GM12872 (cell line): Measurements from ENCODE around the gene ARMC6.

ENCODE experiments used
- TF ChIP-seq, protein P1 (sequence below): IDR thresholded peaks from 3 replicates; pipeline ENCODE4 v1.5.1; 2011; ENCODE audit warnings: low read depth, mild to moderate bottlenecking, low read length, moderate library complexity; ENCODE audit not compliant: insufficient read depth

ARMC6 gene

DNA sequence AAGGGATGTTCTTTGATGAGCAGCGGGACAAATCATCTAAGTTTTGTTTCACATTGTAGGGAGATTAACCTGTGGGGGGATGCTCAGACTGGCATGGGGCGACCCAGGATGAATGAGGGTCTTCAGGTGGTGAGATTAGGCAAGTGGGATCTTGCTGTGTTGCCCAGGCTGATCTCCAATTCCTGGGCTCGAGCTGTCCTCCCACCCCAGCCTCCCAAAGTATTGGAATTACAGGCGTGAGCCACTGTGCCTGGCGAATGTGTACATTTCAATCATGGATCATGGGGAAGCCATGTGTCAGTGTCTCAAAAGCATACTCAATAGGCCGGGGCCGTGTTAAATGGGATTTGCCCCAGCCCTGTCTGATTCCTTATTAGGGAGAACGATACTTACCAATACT, 38.5 kb downstream of the ARMC6 start:
- TF ChIP-seq, protein P1, sequence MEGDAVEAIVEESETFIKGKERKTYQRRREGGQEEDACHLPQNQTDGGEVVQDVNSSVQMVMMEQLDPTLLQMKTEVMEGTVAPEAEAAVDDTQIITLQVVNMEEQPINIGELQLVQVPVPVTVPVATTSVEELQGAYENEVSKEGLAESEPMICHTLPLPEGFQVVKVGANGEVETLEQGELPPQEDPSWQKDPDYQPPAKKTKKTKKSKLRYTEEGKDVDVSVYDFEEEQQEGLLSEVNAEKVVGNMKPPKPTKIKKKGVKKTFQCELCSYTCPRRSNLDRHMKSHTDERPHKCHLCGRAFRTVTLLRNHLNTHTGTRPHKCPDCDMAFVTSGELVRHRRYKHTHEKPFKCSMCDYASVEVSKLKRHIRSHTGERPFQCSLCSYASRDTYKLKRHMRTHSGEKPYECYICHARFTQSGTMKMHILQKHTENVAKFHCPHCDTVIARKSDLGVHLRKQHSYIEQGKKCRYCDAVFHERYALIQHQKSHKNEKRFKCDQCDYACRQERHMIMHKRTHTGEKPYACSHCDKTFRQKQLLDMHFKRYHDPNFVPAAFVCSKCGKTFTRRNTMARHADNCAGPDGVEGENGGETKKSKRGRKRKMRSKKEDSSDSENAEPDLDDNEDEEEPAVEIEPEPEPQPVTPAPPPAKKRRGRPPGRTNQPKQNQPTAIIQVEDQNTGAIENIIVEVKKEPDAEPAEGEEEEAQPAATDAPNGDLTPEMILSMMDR, result no peak

DNA sequence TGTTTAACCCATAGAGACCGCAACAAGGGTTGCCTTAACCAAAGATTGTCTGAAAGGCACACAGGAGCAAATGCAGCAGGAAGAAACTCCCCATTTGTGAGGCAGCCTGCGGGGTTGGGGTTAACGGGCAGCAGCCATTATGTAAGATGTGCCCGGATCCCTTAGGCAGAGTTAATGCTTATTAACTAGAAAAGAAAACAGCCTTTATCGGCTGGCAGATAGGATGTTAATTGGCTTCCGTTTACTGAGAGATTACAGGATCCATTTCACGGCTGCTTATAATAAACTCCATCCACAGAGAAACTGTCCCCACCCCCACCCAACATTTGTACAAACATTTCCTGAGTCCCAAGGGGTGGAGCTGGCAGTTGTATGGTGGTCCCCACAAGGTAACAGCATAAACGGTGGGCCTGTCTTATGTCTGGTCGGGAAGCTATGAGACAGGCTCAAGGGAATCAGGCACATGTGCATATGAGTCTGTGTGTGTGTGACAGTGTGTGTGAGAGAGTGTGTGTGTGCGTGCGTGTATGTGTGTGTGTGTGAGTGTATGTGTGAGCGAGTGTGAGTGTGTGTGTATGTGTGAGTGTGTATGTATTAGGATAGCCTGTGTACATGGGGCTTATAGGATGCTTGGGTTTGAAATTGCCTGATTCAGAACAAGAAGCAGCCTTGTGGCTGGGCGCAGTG, 40.9 kb downstream of the ARMC6 start:
- TF ChIP-seq, protein P1, result no peak

DNA sequence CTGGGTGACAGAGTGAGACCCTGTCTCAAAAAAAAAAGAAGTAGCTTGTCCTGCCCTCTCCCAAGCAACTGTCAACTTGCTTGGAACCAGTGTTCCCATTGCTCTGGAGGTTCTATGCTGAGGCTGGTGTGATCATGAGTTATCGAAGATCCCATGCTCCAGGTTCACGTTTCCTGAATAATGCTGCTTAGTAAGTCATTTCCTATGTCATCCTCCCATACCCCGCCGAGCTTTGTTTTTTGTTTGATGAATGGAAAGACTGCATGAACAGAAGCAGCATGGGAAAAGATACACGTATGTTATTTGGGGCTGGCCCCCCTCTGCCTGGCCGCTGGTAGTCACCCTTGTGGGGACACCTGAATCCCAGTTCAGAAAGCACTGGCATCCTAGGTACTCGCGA, 41.7 kb downstream of the ARMC6 start:
- TF ChIP-seq, protein P1, result no peak

DNA sequence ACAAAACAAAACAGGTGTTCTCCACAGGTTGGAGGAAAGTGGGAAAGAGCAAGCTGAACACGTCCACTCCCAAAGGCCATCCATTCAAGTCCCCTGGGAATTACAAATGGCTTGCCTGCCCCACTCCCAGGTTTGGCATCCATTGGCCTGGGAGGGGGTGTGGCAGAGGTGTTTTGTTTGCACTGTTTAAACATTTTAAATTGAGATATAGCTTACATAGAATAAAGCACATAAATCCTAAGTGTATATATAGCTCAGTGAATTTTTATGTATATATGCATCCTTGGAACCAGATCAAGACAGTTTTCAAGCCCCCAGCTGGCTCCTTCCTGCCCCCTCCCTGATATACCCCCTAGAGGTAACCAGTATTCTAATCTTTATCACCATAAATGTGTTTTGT, 43.1 kb downstream of the ARMC6 start:
- TF ChIP-seq, protein P1, result no peak

GRCh38 chr19:19077103-19077502, 43.7 kb downstream of the ARMC6 start:
- TF ChIP-seq, protein P1, result no peak

DNA sequence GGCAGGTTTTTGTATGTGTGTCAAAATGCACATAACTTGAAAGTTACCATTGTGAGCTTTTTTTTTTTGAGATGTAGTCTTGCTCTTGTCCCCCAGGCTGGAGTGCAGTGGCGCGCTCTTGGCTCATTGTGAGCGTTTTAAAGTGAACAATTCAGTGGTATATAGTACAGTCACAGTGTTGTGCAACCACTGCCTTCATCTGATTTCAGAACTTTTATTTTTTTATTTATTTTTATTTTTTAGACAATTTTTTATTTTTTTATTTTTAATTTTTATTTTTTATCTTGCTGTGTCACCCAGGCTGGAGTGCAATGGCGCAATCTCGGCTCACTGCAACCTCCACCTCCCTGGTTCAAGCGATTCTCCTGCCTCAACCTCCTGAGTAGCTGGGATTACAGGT, 45.4 kb downstream of the ARMC6 start:
- TF ChIP-seq, protein P1, result no peak

- TF ChIP-seq, protein P1, result no peak
Observed at GRCh38 chr19:19079571-19079970, 46.2 kb downstream of the ARMC6 start.
